Glutamatergic neuron (in vitro differentiated cells): ENCODE measurements around the gene AGTRAP. TPM values are rescaled to one million over a fixed set of nuclear protein-coding genes. Genes with fewer than 3 reads are reported as not detected.
A peak's percentile ranks its signal among the peaks of the same experiment; 100 is the strongest.

Source experiments
- DNase-seq: peaks from one replicate; pipeline ENCODE4 v3.0.0; 2022
- H3K27ac Mint-ChIP-seq: one replicate; pipeline ENCODE4 v1.8.0; 2020; ENCODE audit warnings: mild to moderate bottlenecking, mixed read lengths, inconsistent platforms; ENCODE audit not compliant: unreplicated experiment
- H3K27me3 Mint-ChIP-seq: one replicate; pipeline ENCODE4 v1.8.0; 2020; ENCODE audit warnings: mild to moderate bottlenecking, moderate library complexity, mixed read lengths, inconsistent platforms; ENCODE audit not compliant: unreplicated experiment
- H3K36me3 Mint-ChIP-seq: one replicate; pipeline ENCODE4 v1.8.0; 2020; ENCODE audit warnings: mild to moderate bottlenecking, mixed read lengths, inconsistent platforms; ENCODE audit not compliant: unreplicated experiment
- H3K4me1 Mint-ChIP-seq: one replicate; pipeline ENCODE4 v1.8.0; 2020; ENCODE audit warnings: mild to moderate bottlenecking, low read depth, mixed read lengths, inconsistent platforms; ENCODE audit not compliant: unreplicated experiment
- H3K4me3 Mint-ChIP-seq: one replicate; pipeline ENCODE4 v1.8.0; 2020; ENCODE audit warnings: mild to moderate bottlenecking, mixed read lengths, inconsistent platforms; ENCODE audit not compliant: unreplicated experiment
- H3K9me3 Mint-ChIP-seq: one replicate; pipeline ENCODE4 v1.8.0; 2020; ENCODE audit warnings: mild to moderate bottlenecking, moderate library complexity, mixed read lengths, inconsistent platforms; ENCODE audit not compliant: unreplicated experiment
- CTCF ChIP-seq: fragments of 200-600 bp; sonication (generic); IDR thresholded peaks from one replicate; pipeline ENCODE4 v1.5.0; 2021; ENCODE audit not compliant: partially characterized antibody, unreplicated experiment
- total RNA-seq: library from RNA; stranded (reverse); fragmentation: NEBNext Ultra II Directional; extraction: Animal tissue kit (Norgen Biotek cat#: 25700); gene quantifications from one replicate; pipeline ENCODE4 v1.2.1, GENCODE V29; 2021; ENCODE audit not compliant: unreplicated experiment

Gene AGTRAP
- total RNA-seq, 1 donor from 2014 or later: 6.1 TPM

GRCh38 chr1:11701981-11702803, 33.7 kb upstream of the AGTRAP start:
- Mint-ChIP-seq H3K27me3 (peaks cover 2% of the 10 kb centered on the region), H3K4me1 (peaks cover 46% of the 10 kb centered on the region), H3K36me3 (no peaks in the 10 kb centered on the region), H3K9me3 (peaks cover 1% of the 10 kb centered on the region), H3K27ac (no peak overlapping the region), H3K4me3 (no peak overlapping the region)
- no peak for TF ChIP-seq CTCF
- no peak for DNase-seq

GRCh38 chr1:11703357-11704193, 32.4 kb upstream of the AGTRAP start:
- peak overlapping the region; percentile 24 for H3K27ac Mint-ChIP-seq
- TF ChIP-seq CTCF: no peak
- DNase-seq: no peak
- peaks cover 2% of the 10 kb centered on the region for H3K27me3 Mint-ChIP-seq
- H3K36me3 Mint-ChIP-seq: no peaks in the 10 kb centered on the region
- peaks cover 1% of the 10 kb centered on the region for H3K9me3 Mint-ChIP-seq
- no peak overlapping the region for H3K4me3 Mint-ChIP-seq
- H3K4me1 Mint-ChIP-seq: peaks cover 44% of the 10 kb centered on the region

GRCh38 chr1:11704194-11704529, 31.8 kb upstream of the AGTRAP start:
- H3K9me3 Mint-ChIP-seq: peaks cover 1% of the 10 kb centered on the region
- no peak for DNase-seq
- peak overlapping the region; percentile 24 for H3K27ac Mint-ChIP-seq
- H3K36me3 Mint-ChIP-seq: no peaks in the 10 kb centered on the region
- peaks cover 38% of the 10 kb centered on the region for H3K4me1 Mint-ChIP-seq
- H3K27me3 Mint-ChIP-seq: peaks cover 2% of the 10 kb centered on the region
- no peak overlapping the region for H3K4me3 Mint-ChIP-seq
- TF ChIP-seq CTCF: no peak

GRCh38 chr1:11704691-11705475, 31.1 kb upstream of the AGTRAP start:
- peak overlapping the region; percentile 24 for H3K27ac Mint-ChIP-seq
- no peak for DNase-seq
- TF ChIP-seq CTCF: no peak
- H3K9me3 Mint-ChIP-seq: peaks cover 4% of the 10 kb centered on the region
- H3K4me3 Mint-ChIP-seq: peak overlapping the region; percentile 68
- H3K4me1 Mint-ChIP-seq: peaks cover 37% of the 10 kb centered on the region
- H3K27me3 Mint-ChIP-seq: peaks cover 2% of the 10 kb centered on the region
- no peaks in the 10 kb centered on the region for H3K36me3 Mint-ChIP-seq
